Left kidney (tissue), 2 donors: ENCODE measurements around the gene TBXAS1. TPM values are rescaled to one million over a fixed set of nuclear protein-coding genes. Genes with fewer than 3 reads are reported as not detected.

Source experiments
- DNase-seq: peaks from one replicate; pipeline ENCODE4 v3.0.0-alpha.2; 2013
- polyA plus RNA-seq: library from polyadenylated mRNA; unstranded; fragments of 120-200 nt; gene quantifications from one replicate; pipeline ENCODE4 v1.2.1, GENCODE V29; 2013; ENCODE audit not compliant: insufficient read length

The TBXAS1 gene
- polyA plus RNA-seq, 1 donor = 35.8 TPM

- DNase-seq = no peak
Measured at GRCh38 chr7:140000666-140001268, 171.7 kb downstream of the TBXAS1 start.

GRCh38 chr7:140003913-140004382 is 174.9 kb downstream of the TBXAS1 start:
- DNase-seq = peak; percentile 38

- no peak for DNase-seq
Measured at GRCh38 chr7:140004672-140005071, 175.6 kb downstream of the TBXAS1 start.

- no peak for DNase-seq
Measured at GRCh38 chr7:140005341-140005740, 176.3 kb downstream of the TBXAS1 start.

- DNase-seq = no peak
Measured at GRCh38 chr7:140005754-140006503, 176.9 kb downstream of the TBXAS1 start.

GRCh38 chr7:140006600-140006999 is 177.5 kb downstream of the TBXAS1 start:
- DNase-seq = no peak

GRCh38 chr7:140007051-140007690 is 178.1 kb downstream of the TBXAS1 start:
- no peak for DNase-seq

- no peak for DNase-seq
Measured at GRCh38 chr7:140008755-140009610, 179.9 kb downstream of the TBXAS1 start.

GRCh38 chr7:140009735-140010134 is 180.7 kb downstream of the TBXAS1 start:
- no peak for DNase-seq

- no peak for DNase-seq
Measured at GRCh38 chr7:140010194-140010895, 181.3 kb downstream of the TBXAS1 start.

- no peak for DNase-seq
Measured at GRCh38 chr7:140013676-140014075, 184.6 kb downstream of the TBXAS1 start.

GRCh38 chr7:140014123-140014522 is 185.1 kb downstream of the TBXAS1 start:
- no peak for DNase-seq

- no peak for DNase-seq
Measured at GRCh38 chr7:140015471-140015970, 186.5 kb downstream of the TBXAS1 start.

- no peak for DNase-seq
Measured at GRCh38 chr7:140016540-140016939, 187.5 kb downstream of the TBXAS1 start.

- no peak for DNase-seq
Measured at GRCh38 chr7:140017034-140017433, 188.0 kb downstream of the TBXAS1 start.

- DNase-seq = no peak
Measured at GRCh38 chr7:140017543-140017942, 188.5 kb downstream of the TBXAS1 start.

- DNase-seq = no peak
Measured at GRCh38 chr7:140018125-140019043, 189.3 kb downstream of the TBXAS1 start.

GRCh38 chr7:140019172-140019571 is 190.1 kb downstream of the TBXAS1 start:
- DNase-seq = no peak

- DNase-seq = no peak
Measured at GRCh38 chr7:140019606-140020005, 190.5 kb downstream of the TBXAS1 start.

GRCh38 chr7:140021603-140022002 is 192.5 kb downstream of the TBXAS1 start:
- no peak for DNase-seq
